Ecto neural progenitor cell (in vitro differentiated cells): ENCODE data around the gene ANAPC5.
"Not testable (repeated sequence)": the region's sequence is repeated elsewhere in the genome, so short reads cannot be mapped to it uniquely, and the experiment has no call there.

ENCODE experiments used
- DNase-seq: peaks from one replicate; pipeline ENCODE4 v3.0.0-alpha.2; 2018; ENCODE audit warnings: low spot score

The ANAPC5 gene

DNA sequence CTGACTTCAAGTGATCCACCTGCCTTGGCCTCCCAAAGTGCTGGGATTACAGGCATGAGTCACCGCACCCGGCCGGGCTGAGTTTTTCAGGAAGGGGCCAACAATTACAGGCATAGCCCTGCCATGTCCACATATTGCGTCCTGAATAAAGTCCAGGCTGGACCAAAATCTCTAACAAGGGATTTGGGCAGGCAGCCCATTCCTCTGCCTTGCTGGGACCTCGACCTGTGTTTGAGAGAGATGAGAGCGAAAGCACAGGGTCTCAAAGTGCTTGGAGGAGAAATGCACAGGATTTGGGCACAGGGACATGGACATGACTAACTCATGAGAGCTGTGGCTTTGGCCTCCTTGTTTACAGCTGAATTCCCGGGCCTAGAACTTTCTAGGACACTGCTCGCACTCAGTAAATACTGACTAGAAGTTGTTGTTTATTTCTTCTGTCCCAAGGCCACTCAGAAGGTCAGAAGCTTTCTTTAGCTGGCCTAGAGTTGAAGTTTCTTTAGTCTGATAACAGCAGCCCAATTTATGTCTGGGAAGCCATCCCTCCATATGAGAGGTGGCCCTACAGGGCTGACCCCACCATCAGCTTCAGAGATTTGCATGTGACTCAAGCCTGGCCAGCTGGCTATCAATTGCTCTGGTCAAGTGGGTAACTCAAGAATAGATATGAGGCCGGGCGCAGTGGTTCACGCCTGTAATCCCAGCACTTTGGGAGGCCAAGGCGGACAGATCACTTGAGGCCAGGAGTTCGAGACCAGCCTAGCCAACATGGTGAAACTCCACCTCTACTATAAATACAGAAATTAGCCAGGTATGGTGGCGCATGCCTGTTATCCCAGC, 67.4 kb downstream of the ANAPC5 start:
- no peak for DNase-seq

DNA sequence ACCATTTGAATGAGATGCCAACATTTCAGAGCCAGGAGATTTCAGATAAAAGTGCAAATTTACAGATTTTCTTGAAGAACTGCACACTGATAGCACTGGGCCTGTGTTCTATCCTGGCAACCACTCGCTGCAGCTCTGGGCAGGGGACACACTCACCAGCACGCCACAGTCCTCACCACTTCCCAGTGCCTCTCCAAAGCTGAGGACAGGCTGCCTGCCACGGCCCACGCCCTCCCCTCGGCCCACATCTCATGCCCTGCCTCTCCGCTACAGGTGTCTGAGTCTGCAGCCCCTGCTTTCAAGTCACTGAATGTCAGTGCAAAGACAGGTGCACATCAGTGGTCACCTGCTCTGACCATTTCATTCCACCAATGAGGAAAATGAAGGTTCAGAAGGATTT, 68.4 kb downstream of the ANAPC5 start:
- DNase-seq = no peak

DNA sequence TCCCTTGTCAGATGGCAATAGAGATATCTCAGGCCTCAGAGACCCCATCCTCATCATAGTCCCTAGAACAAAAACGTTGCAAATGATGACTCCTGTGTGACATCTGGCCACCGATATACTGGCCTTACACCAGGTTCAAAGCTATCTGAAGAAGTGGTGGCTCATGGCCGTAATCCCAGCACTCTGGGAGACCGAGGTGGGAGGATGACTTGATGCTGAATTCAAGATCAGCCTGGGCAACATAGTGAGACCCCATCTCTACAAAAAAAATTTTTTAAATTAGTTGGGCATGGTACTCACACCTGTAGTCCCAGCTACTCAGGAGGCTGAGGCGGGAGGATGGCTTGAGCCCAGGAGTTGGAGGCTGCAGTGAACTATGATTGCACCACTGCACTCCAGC, 68.8 kb downstream of the ANAPC5 start:
- DNase-seq = no peak

DNA sequence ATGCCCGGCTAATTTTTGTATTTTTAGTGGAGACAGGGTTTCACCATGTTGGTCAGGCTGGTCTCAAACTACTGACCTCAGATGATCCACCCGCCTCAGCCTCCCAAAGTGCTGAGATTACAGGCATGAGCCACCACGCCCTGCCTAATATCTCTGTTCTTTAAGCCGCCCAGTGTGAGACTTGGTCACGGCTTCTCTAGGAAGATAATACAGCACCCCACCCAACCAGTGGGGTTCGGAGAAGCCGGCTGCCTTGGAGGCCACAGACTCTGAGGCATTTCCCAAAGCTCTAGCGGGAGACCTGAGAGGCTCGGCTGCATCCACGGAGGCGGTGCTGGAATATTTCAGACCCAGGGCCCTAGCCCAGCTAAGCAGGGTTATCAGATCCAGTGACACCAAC, 69.3 kb downstream of the ANAPC5 start:
- DNase-seq = not testable (repeated sequence)

DNA sequence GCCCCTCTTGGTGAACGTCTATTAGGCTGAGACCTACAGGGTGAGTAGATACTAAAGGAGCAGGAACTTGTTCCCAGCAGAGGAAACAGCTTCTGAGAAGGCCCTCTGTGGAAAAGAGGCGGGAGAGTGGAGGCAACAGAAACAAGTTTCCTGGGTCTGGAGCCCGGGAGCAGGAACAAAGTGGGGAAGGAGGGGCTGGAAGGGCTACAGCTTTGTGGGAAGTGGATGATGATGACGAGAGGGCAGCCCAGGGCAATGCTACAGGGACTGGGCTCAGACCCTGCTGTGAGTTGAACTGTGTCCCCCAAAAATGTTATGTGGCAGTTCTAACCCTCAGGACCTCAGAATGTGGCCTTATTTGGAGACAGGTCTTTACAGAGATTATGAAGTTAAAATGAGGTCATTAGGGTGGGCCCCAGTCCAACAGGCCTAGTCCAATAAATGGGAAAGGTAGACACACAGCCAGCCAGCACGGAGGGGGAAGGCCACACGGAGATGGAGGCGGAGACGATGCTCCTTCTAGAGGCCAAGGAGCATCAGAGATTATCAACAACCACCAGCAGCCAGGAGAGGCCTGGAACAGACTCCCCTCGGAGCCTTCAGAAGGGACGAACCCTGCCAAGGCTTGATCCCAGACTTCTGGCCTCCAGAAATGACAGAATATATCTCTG, 70.0 kb downstream of the ANAPC5 start:
- DNase-seq = no peak

DNA sequence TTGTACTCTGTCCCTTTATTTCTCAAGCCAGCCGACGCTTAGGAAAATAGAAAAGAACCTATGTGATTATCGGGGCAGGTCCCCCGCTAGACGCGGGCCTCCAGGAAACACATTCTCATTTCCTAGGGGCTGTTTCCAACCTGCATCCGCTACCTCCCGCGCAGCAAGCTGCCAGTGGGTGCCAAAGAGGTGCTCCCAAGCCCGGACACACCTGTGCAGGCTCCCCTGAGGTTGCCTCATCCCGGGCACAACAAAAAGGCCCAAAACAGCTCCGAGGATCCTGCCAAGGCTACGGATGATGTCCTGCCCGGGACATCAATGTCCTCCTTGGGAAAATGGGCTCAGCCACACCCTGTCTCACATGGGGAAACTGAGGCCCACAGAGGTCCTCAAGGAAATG, 71.1 kb downstream of the ANAPC5 start:
- DNase-seq = not testable (repeated sequence)

DNA sequence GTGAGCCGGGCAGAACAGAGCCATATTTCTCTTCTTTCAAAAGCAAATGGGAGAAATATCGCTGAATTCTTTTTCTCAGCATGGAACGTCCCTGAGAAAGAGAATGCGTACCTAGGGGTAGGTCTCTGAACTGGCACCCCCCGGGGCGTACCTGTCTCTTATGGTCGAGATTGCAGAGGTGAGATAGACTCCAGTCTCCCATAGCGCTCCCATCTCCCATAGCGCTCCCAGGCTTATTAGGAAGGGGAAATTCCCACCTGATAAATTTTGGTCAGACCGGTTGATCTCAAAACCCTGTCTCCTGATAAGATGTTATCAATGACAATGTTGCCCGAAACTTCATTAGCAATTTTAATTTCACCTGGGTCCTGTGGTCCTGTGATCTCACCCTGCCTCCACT, 71.7 kb downstream of the ANAPC5 start:
- not testable (repeated sequence) for DNase-seq

DNA sequence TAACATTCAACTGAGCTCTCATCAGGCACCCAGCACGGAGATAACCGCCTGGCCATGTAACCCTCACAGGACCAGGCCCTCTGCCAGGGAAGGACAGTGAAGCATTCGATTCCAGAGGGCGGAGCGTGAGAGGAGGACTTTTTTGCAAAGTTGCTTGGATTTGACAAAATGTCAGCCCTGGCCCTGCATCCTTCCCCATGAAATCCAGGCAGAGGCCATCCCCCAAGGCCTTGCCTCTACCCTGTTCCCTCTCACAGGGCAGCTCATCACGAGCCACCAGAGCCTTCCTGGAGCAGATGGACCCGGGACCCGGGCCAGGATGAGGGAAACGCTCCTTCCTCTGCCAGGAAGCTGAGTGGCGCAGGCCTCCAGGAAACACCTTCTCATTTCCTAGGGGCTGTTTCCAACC, 72.7 kb downstream of the ANAPC5 start:
- no peak for DNase-seq

DNA sequence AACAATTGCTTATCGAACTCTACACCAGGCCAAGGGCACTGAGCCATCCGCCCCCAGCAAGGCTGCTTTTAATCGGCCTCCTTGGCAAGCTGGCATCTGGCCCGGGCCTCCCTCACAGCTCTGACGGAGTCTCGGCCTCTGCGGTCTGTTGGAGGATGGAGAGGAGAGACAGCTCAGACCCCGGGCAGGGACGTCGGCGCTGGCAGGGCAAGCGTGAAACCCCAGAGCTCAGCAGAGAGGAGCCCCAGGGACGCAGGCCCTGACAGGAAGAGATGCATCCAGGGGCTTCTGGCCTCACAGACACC, 73.2 kb downstream of the ANAPC5 start:
- no peak for DNase-seq

DNA sequence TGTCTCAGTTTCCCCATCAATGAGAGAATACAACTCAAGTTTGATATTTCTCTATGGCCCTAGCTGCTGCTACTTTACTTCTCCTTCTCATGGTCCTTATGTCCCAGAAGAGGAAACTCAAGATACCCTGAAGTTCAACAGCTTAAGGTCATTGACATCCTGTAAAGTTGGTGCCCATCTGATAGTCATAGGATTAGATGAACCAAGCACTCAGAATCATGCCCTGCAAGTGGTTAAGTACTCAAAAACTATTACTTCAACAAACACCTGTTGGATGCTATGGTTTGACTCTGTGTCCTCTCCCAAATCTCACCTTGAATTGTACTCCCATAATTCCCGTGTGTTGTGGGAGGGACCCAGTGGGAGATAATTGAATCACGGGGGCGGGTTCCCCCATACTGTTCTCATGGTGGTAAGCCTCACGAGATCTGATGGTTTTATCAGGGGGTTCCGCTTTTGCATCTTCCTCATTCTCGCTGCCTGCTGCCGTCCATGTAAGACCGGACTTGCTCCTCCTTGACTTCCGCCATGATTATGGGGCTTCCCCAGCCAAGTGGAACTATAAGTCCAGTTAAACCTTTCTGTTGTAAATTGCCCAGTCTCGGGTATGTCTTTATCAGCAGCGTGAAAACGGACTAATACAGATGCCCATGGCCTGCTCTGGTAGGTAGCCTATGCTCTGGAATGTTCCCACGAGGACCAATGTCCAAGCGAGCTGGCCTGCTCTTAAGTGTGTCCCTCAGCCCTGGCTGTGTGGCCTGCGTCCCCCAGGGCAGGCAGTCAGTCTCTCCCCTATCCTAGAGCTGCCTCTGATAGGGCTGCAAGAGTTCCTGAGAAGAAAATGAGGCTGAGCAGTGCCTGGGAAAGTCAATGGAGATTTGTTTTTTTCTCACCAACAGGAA, 73.8 kb downstream of the ANAPC5 start:
- no peak for DNase-seq

DNA sequence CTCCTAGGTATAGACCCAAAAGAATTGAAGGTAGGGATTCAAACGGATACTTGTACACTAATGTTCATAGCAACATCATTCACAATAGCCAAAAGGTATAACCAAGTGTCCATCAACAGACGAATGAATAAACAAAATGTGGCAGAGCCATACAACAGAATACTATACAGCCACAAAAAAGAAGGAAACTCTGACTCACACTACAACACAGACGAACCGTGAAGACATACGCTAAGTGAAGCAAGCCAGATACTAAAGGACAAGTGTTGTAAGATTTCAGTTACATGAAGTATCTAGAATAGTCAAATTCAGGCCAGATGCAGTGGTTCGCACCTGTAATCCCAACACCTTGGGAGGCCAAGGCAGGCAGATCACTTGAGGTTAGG, 74.8 kb downstream of the ANAPC5 start:
- DNase-seq = no peak

DNA sequence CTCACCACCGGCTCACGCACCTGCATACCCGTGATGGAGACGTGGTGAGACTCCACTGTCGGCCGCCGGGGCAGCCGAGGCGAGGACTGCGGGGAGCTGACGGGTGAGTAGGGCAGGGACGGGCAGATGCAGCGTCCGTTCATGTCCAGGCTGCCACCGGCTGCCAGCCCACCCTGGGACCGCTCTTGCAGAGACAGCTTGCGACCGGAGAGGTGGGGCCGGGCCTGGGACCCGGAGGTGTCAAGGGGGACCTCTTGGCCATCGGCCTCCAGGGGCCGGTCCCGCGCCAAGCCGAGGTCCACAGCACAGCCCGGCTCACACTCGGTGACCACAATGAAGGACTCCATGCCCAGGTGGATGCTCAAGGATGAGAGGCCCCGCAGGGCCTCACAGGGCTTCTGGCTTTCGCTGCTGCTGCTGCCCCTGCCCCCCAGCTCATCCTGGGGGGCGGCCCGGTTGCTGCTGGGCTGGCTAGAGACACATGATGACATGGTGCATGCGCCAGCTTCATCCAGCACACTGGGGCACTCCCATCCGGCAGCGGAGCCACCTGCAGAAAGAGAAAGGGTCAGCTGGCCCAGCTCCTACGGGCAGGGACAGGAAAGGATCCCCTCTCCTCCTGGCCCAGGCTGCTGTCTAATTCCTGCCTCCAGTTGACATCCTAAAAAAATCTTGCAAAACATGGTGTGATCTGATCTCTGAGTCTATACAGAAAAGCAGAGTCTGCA, 78.0 kb downstream of the ANAPC5 start:
- no peak for DNase-seq

DNA sequence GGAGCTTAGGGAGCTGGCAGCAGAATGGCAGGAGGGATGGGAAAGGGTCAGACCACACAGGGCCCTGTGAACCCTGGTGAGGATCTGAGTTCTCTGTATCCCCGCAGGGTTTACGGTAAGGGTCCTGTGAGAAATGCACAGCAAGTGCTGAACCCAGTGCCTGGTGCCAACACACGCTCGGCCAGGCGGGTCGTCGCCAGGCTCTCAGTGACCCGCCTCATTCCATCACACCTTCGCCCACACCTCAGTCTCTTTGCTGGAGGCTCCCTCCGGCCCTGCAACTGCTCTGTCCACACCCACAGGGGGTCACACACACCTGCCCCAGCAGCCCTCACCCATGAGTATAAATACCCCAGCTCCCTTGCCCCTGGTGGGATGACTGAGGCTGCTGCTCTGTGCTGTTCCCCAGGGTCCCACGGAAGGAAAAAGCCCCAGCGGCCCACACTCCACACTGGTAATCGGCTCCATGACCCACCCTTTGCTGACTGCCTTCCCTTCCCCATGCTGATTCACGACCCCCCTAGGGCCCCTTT, 78.8 kb downstream of the ANAPC5 start:
- no peak for DNase-seq

DNA sequence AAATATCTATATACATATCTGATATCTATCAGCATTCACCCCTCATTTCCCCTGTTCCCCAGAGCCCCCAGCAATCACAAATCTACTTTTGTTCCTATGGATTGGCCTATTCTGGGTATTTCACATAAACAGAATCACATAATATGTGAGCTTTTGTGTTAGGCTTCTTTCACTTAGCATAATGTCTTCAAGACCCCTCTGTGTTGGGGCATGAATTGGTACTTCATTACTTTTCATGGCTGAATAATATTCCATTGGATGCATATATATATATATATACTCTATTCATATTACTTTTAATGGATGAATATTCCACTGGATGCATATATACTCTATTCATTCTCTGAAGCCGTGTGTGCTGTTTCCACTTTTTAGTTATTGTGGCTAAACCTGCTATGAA, 84.4 kb downstream of the ANAPC5 start:
- DNase-seq = no peak

DNA sequence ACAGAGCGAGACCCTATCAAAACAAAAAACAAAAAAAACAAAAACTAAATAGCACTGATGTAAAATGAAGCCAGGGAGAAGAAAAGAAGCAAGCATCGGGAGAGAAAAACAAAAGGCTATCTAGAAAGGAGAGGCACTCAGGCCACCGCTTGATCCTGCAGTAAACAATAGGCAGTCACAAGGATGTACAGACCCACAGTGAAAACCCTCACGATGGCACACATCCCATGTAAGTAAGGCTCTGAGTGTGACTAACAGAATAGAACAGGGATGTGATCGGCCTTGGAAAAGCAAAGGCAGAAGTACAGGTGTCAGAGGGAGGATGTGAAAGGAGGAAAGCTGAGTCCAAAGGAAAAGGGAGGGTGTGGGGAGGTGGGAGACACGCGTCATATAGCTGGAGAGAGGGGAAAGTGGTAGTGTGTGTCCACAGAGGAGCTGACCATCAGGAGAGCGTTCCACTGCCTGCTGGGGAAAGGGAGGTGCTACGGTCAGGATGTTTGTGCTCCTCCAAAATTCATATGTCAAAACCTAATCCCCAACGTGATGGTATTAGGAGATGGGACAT, 87.2 kb downstream of the ANAPC5 start:
- no peak for DNase-seq

DNA sequence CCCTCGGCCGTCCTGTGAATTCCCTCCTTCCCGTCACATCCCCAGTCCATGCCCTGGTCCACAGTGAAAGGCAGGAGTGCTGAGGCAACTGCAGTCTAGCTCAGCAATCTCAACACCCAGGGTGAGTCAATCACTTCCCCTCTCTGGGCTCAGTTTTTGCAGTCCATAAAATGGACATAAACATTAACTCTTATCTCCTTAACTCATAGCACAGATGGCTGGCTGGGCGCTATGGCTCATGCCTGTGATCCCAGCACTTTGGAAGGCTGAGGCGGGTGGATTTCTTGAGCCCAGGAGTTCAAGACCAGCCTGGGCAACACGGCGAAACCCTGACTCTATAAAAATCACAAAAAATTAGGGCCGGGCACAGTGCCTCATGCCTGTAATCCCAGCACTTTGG, 88.1 kb downstream of the ANAPC5 start:
- DNase-seq = no peak

DNA sequence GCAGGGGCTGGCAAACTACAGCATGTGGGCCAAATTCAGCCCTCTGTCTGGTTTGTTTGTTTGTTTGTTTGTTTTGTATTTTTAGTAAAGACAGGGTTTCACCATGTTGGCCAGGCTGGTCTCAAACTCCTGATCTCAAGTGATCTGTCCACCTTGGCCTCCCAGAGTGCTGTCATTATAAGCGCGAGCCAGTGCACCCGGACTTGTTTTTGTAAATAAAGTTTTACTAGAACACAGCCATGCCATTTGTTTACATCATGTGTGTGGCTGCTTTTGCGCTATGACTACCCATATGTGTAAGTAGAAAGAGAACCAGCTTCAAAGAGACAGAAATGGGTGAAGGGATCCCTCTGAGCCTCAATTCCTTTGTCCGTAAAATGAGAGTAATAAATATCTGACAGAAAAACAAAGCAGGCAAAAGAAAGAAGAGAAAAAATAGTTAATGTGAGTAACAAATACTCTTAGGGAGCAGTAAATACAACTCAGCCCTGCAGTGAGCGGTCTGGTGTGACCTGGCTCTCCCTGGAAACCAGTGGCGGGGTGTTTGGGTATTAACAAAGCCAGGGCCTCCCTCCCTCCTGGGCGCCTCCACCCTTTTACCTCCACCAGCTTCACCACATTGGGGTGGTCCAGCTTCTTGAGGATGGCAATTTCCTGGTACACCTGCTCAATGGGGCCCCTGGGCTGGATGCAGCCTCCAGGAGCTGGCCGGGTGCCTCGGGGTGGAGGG, 88.8 kb downstream of the ANAPC5 start:
- DNase-seq = no peak

DNA sequence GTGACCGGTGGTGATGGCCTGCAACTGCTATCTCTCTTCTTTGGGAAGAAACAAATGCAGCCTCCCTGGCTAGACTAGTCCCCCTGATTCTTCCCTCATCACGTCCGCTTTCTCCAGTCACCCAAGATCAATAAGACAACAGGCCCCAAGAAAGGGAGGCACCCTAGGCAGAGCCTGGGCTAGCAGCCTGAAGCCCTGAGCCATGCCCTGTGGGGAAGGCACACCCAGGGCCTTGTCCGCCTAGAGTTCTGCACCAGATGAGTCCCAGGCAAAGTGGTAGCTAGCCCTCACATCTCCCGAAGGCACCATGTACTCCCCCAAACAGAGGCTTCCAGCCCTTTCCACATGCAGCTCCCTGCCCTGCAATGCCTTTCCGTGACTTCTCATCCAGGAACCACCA, 90.8 kb downstream of the ANAPC5 start:
- DNase-seq = no peak

DNA sequence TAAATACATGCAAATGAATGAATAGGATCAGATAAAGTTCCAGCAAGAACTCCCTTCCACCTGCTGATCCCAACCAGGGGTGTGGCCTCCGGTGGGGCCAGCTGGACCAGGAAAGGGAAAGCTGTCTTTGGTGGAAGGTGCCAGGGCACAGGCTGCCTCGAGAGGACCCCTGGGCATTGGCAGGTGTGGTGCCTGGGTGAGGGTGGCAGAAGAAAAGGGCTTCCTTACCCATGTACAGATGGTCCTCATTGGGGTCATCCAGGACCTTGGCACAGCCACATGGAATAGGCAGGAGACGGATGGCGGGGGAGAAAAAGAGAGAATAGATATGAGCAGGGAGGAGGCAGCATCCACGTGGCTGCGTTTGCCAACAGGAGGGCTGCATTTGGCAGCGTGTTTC, 92.1 kb downstream of the ANAPC5 start:
- no peak for DNase-seq

DNA sequence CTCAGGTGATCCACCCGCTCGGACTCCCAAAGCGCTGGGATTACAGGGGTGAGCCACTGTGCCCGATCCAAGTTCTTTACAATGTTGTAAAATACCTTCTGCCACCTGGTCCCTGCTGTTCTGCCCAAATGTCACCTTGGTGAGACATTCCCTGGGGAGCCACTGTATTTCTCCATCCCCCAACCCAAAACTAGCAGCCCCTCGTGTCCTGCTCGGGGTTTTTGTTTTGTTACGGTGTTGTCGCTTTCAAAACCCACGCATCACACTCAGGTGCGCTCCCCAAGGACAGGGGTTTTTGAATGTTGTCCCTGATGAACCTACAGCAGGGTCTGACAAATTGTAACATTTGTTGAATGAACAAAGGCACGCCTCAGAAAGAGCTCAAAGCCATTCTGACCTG, 93.1 kb downstream of the ANAPC5 start:
- DNase-seq = no peak
